ENCODE results near the gene BCAT1. TPM values are rescaled to one million over a fixed set of nuclear protein-coding genes. Genes with fewer than 3 reads are reported as not detected.

BCAT1 gene
- total and polyA plus RNA-seq, 9 of the 15 experiments (the other 6 are each of a cell fraction or from before 2014, with no cell fraction given), result 38.5 to 157 (median 66.8) TPM

DNA sequence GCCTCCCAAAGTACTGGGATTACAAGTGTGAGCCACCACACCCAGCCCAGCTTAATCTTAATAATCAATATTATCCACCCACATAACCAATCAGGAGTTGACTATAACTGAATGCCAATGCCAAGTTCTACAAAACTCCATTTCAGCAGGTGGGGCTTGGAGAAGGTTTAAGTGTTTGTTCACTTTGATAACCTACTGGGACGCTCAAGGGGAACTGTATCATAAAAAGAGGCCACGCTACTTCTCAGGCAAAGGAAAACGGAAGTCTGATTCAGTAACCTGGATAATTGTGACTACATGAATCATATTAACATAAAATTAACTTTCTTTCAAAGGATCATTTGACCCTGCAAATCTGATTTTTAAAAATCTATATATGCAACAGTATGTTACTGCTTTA lies 179.2 kb downstream of the BCAT1 start:
- H3K9me1 ChIP-seq (ENCODE audit: control insufficient read depth, insufficient read depth, low read length), result no peaks in the 10 kb centered on the region
- ChIA-PET CTCF (ENCODE audit: low intra/inter-chr PET ratio) (no interaction called here), POLR2A (no interaction called here)
- no peak overlapping the region for H2AFZ ChIP-seq (ENCODE audit: low read depth, low read length)
- no peak overlapping the region for H3K27ac ChIP-seq (ENCODE audit: extremely low read depth, low read depth, low read length)
- H3K4me1 ChIP-seq (replicated peaks in 1 of 2; ENCODE audit: control insufficient read depth in 2 of 2, insufficient read depth in 2 of 2, low read length in 2 of 2), result no peaks in the 10 kb centered on the region
- no peak overlapping the region for H3K4me2 ChIP-seq (ENCODE audit: insufficient read depth, low read length)
- H3K27me3 ChIP-seq (ENCODE audit: control insufficient read depth in 2 of 2, insufficient read depth in 2 of 2, low read length in 2 of 2), result no peaks in the 10 kb centered on the region
- no peak for DNase-seq (ENCODE audit: extremely low read depth in 1 of 4, low spot score in 3 of 4)
- in situ Hi-C loops (cut with MboI), result loop anchor here (10.0 kb wide), 1 partner anchor 175 kb away; no protein-coding TSS in a partner anchor
- no peak overlapping the region for H3K9ac ChIP-seq (ENCODE audit: insufficient read depth in 1 of 2, low read depth in 2 of 2, low read length in 2 of 2)
- intact Hi-C loops (cut with micrococcal nuclease), result no loop called here
- 49% methylated on average over 3 of the region's 3 CpGs for WGBS (ENCODE audit: insufficient coverage, low coverage, missing lambda C conversion rate)
- no peak for FAIRE-seq
- no peaks in the 10 kb centered on the region for H4K20me1 ChIP-seq (replicated peaks; ENCODE audit: control insufficient read depth, insufficient read depth, low read length)
- H3K36me3 ChIP-seq (ENCODE audit: control insufficient read depth, insufficient read depth, low read length), result no peaks in the 10 kb centered on the region
- no peaks in the 10 kb centered on the region for H3K9me3 ChIP-seq (replicated peaks; ENCODE audit: control insufficient read depth, insufficient read depth, low read depth, low read length)
- BruUV-seq (replicated peaks), result no TSS peak
- H3K79me2 ChIP-seq (ENCODE audit: control insufficient read depth, insufficient read depth, low read length), result no peaks in the 10 kb centered on the region
- ATAC-seq, result no peak
- TF ChIP-seq NFYB (IDR thresholded peaks at IDR 0.05; ENCODE audit: extremely low read depth, insufficient read length), result no peak
- TF ChIP-seq, protein P1, sequence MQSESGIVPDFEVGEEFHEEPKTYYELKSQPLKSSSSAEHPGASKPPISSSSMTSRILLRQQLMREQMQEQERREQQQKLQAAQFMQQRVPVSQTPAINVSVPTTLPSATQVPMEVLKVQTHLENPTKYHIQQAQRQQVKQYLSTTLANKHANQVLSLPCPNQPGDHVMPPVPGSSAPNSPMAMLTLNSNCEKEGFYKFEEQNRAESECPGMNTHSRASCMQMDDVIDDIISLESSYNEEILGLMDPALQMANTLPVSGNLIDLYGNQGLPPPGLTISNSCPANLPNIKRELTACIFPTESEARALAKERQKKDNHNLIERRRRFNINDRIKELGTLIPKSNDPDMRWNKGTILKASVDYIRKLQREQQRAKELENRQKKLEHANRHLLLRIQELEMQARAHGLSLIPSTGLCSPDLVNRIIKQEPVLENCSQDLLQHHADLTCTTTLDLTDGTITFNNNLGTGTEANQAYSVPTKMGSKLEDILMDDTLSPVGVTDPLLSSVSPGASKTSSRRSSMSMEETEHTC (IDR thresholded peaks at IDR 0.05), result no peak
- TF ChIP-seq, protein P2, sequence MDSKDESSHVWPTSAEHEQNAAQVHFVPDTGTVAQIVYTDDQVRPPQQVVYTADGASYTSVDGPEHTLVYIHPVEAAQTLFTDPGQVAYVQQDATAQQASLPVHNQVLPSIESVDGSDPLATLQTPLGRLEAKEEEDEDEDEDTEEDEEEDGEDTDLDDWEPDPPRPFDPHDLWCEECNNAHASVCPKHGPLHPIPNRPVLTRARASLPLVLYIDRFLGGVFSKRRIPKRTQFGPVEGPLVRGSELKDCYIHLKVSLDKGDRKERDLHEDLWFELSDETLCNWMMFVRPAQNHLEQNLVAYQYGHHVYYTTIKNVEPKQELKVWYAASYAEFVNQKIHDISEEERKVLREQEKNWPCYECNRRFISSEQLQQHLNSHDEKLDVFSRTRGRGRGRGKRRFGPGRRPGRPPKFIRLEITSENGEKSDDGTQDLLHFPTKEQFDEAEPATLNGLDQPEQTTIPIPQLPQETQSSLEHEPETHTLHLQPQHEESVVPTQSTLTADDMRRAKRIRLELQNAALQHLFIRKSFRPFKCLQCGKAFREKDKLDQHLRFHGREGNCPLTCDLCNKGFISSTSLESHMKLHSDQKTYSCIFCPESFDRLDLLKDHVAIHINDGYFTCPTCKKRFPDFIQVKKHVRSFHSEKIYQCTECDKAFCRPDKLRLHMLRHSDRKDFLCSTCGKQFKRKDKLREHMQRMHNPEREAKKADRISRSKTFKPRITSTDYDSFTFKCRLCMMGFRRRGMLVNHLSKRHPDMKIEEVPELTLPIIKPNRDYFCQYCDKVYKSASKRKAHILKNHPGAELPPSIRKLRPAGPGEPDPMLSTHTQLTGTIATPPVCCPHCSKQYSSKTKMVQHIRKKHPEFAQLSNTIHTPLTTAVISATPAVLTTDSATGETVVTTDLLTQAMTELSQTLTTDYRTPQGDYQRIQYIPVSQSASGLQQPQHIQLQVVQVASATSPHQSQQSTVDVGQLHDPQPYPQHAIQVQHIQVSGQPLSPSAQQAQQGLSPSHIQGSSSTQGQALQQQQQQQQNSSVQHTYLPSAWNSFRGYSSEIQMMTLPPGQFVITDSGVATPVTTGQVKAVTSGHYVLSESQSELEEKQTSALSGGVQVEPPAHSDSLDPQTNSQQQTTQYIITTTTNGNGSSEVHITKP (IDR thresholded peaks at IDR 0.05; ENCODE audit: partially characterized antibody), result no peak
- TF ChIP-seq, protein P3, sequence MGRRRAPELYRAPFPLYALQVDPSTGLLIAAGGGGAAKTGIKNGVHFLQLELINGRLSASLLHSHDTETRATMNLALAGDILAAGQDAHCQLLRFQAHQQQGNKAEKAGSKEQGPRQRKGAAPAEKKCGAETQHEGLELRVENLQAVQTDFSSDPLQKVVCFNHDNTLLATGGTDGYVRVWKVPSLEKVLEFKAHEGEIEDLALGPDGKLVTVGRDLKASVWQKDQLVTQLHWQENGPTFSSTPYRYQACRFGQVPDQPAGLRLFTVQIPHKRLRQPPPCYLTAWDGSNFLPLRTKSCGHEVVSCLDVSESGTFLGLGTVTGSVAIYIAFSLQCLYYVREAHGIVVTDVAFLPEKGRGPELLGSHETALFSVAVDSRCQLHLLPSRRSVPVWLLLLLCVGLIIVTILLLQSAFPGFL (CRISPR knock-in tag; IDR thresholded peaks at IDR 0.05), result no peak
- TF ChIP-seq KLF1 (tag; IDR thresholded peaks at IDR 0.05), result no peak
- no peak for TF ChIP-seq ARID2 (IDR thresholded peaks at IDR 0.05)
- TF ChIP-seq, protein P4, sequence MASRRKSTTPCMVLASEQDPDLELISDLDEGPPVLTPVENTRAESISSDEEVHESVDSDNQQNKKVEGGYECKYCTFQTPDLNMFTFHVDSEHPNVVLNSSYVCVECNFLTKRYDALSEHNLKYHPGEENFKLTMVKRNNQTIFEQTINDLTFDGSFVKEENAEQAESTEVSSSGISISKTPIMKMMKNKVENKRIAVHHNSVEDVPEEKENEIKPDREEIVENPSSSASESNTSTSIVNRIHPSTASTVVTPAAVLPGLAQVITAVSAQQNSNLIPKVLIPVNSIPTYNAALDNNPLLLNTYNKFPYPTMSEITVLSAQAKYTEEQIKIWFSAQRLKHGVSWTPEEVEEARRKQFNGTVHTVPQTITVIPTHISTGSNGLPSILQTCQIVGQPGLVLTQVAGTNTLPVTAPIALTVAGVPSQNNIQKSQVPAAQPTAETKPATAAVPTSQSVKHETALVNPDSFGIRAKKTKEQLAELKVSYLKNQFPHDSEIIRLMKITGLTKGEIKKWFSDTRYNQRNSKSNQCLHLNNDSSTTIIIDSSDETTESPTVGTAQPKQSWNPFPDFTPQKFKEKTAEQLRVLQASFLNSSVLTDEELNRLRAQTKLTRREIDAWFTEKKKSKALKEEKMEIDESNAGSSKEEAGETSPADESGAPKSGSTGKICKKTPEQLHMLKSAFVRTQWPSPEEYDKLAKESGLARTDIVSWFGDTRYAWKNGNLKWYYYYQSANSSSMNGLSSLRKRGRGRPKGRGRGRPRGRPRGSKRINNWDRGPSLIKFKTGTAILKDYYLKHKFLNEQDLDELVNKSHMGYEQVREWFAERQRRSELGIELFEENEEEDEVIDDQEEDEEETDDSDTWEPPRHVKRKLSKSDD (conservative IDR thresholded peaks at IDR 0.05; ENCODE audit: low read length), result no peak
- TF ChIP-seq ZNF12 (CRISPR knock-in tag; IDR thresholded peaks at IDR 0.05), result no peak
- no peak for TF ChIP-seq FOXK1 (CRISPR knock-in tag; IDR thresholded peaks at IDR 0.05; ENCODE audit: borderline replicate concordance)
- TF ChIP-seq TSC22D4 (tag; IDR thresholded peaks at IDR 0.05), result no peak
- H3K4me3 ChIP-seq, result no peak overlapping the region
